Progenitor cell of endocrine pancreas (in vitro differentiated cells): ENCODE results near the gene ATG10. TPM values are rescaled to one million over a fixed set of nuclear protein-coding genes. Genes with fewer than 3 reads are reported as not detected.
"Not testable (repeated sequence)": the region's sequence is repeated elsewhere in the genome, so short reads cannot be mapped to it uniquely, and the experiment has no call there.

ENCODE experiments used
- DNase-seq: peaks from one replicate; pipeline ENCODE4 v3.0.0; 2021; ENCODE audit warnings: low spot score; ENCODE audit not compliant: unreplicated experiment
- H3K27ac Mint-ChIP-seq: 2 replicates; pipeline ENCODE4 v1.8.0; 2021; ENCODE audit warnings: mild to moderate bottlenecking, moderate library complexity, mixed read lengths
- H3K27me3 Mint-ChIP-seq: 2 replicates; pipeline ENCODE4 v1.8.0; 2021; ENCODE audit warnings: mixed read lengths
- H3K36me3 Mint-ChIP-seq: 2 replicates; pipeline ENCODE4 v1.8.0; 2022; ENCODE audit warnings: mixed read lengths; ENCODE audit not compliant: insufficient read depth
- H3K4me1 Mint-ChIP-seq: 2 replicates; pipeline ENCODE4 v1.8.0; 2021; ENCODE audit warnings: low read depth, mixed read lengths
- H3K4me3 Mint-ChIP-seq: 2 replicates; pipeline ENCODE4 v1.8.0; 2021; ENCODE audit warnings: low read depth, mild to moderate bottlenecking, moderate library complexity, mixed read lengths
- H3K9me3 Mint-ChIP-seq: 2 replicates; pipeline ENCODE4 v1.8.0; 2021; ENCODE audit warnings: low read depth, mixed read lengths
- CTCF ChIP-seq: fragments of 200-600 bp; sonication (generic); IDR thresholded peaks from one replicate; pipeline ENCODE4 v1.5.0; 2021; ENCODE audit warnings: antibody characterized with exemption, mild to moderate bottlenecking; ENCODE audit not compliant: unreplicated experiment
- total RNA-seq: library from RNA; stranded (reverse); gene quantifications from 2 replicates; pipeline ENCODE4 v1.2.1, GENCODE V29; 2021

ATG10 gene
- total RNA-seq, 1 donor from 2014 or later, result 10.8 TPM

DNA sequence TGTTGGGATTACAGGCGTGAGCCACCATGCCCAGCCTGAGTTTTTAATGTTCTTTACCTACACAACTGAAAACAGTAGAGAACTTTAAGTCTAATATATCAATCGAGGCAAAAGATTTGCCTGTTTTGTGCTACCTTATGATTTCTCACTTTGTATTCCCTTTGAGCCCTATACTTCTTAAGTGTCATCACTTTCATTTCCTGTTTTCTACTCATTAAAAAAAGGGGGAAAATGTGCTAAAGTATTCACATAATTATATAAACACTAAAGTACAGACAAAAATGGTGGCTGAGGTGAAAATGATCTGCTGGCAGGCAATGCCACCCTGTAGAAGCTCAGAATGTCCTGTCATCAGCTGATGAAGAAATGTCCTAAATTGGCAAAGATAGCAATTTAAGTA is 23.6 kb downstream of the ATG10 start:
- Mint-ChIP-seq H3K4me3 (no peak overlapping the region), H3K9me3 (peaks cover 24% of the 10 kb centered on the region), H3K36me3 (peaks cover 45% of the 10 kb centered on the region), H3K27me3 (no peaks in the 10 kb centered on the region), H3K4me1 (no peaks in the 10 kb centered on the region), H3K27ac (no peak overlapping the region)
- TF ChIP-seq CTCF, result no peak
- DNase-seq, result no peak

- H3K4me1 Mint-ChIP-seq, result no peaks in the 10 kb centered on the region
- peaks cover 17% of the 10 kb centered on the region for H3K36me3 Mint-ChIP-seq
- no peak for TF ChIP-seq CTCF
- H3K9me3 Mint-ChIP-seq, result peaks cover 21% of the 10 kb centered on the region
- no peak for DNase-seq
- no peaks in the 10 kb centered on the region for H3K27me3 Mint-ChIP-seq
- no peak overlapping the region for H3K27ac Mint-ChIP-seq
- H3K4me3 Mint-ChIP-seq, result no peak overlapping the region
Measured at GRCh38 chr5:82004511-82004910, 32.7 kb downstream of the ATG10 start.

- not testable (repeated sequence) for H3K4me3 Mint-ChIP-seq, H3K9me3 Mint-ChIP-seq, H3K27ac Mint-ChIP-seq, H3K27me3 Mint-ChIP-seq, DNase-seq, H3K4me1 Mint-ChIP-seq
- peaks cover 11% of the 10 kb centered on the region for H3K36me3 Mint-ChIP-seq
Measured at GRCh38 chr5:82009869-82010268, 38.0 kb downstream of the ATG10 start.

GRCh38 chr5:82010696-82011095 is 38.9 kb downstream of the ATG10 start:
- Mint-ChIP-seq H3K36me3 (peaks cover 18% of the 10 kb centered on the region), H3K4me3 (no peak overlapping the region), H3K9me3 (peaks cover 12% of the 10 kb centered on the region), H3K27ac (no peak overlapping the region), H3K27me3 (no peaks in the 10 kb centered on the region), H3K4me1 (peaks cover 3% of the 10 kb centered on the region)
- TF ChIP-seq CTCF, result no peak
- DNase-seq, result no peak

GRCh38 chr5:82011761-82012160 is 39.9 kb downstream of the ATG10 start:
- TF ChIP-seq CTCF, result no peak
- DNase-seq, result no peak
- H3K27ac Mint-ChIP-seq, result no peak overlapping the region
- H3K36me3 Mint-ChIP-seq, result peaks cover 23% of the 10 kb centered on the region
- H3K9me3 Mint-ChIP-seq, result peaks cover 20% of the 10 kb centered on the region
- H3K27me3 Mint-ChIP-seq, result no peaks in the 10 kb centered on the region
- no peak overlapping the region for H3K4me3 Mint-ChIP-seq
- H3K4me1 Mint-ChIP-seq, result peaks cover 3% of the 10 kb centered on the region

GRCh38 chr5:82014644-82015043 is 42.8 kb downstream of the ATG10 start:
- Mint-ChIP-seq H3K9me3 (peaks cover 22% of the 10 kb centered on the region), H3K4me1 (peaks cover 15% of the 10 kb centered on the region), H3K36me3 (peaks cover 24% of the 10 kb centered on the region)
- H3K4me3 Mint-ChIP-seq, DNase-seq, H3K27me3 Mint-ChIP-seq, H3K27ac Mint-ChIP-seq: not testable (repeated sequence)
